Kidney glomerular epithelial cell (primary cell): Measurements from ENCODE around the gene TMEM221.

ENCODE experiments used
- DNase-seq: peaks from one replicate; lab custom pipeline; 2025; lab: John Stamatoyannopoulos, UW

TMEM221 gene

GRCh38 chr19:17471410-17472125 is 23.1 kb upstream of the TMEM221 start:
- DNase-seq: no peak

GRCh38 chr19:17470068-17470841 is 21.8 kb upstream of the TMEM221 start, which contains the start of gene SLC27A1:
Gene SLC27A1, plus strand, starts transcription at chr19:17470524. Its CDS starts 17 bp downstream, at chr19:17470541.
- DNase-seq: peak; percentile 97

GRCh38 chr19:17469481-17470067 is 21.1 kb upstream of the TMEM221 start:
- DNase-seq: peak; percentile 88

GRCh38 chr19:17469092-17469480 is 20.6 kb upstream of the TMEM221 start:
- no peak for DNase-seq

- DNase-seq: no peak
Observed at GRCh38 chr19:17468302-17469091, 20.0 kb upstream of the TMEM221 start.

- DNase-seq: no peak
Observed at GRCh38 chr19:17467471-17468301, 19.2 kb upstream of the TMEM221 start.

GRCh38 chr19:17466487-17466850 is 18.0 kb upstream of the TMEM221 start:
- DNase-seq: no peak

- no peak for DNase-seq
Observed at GRCh38 chr19:17460372-17461230, 12.1 kb upstream of the TMEM221 start, which contains the start of gene NXNL1. Gene NXNL1, minus strand, starts transcription at chr19:17460926. Its CDS starts 57 bp downstream, at chr19:17460869.

- DNase-seq: no peak
Observed at GRCh38 chr19:17458970-17459369, 10.5 kb upstream of the TMEM221 start.

GRCh38 chr19:17457616-17458015 is 9.1 kb upstream of the TMEM221 start:
- no peak for DNase-seq

- DNase-seq: no peak
Observed at GRCh38 chr19:17456127-17456526, 7.7 kb upstream of the TMEM221 start.

GRCh38 chr19:17455308-17456123 is 7.0 kb upstream of the TMEM221 start:
- no peak for DNase-seq

- no peak for DNase-seq
Observed at GRCh38 chr19:17454576-17455071, 6.2 kb upstream of the TMEM221 start.

GRCh38 chr19:17451820-17452219 is 3.4 kb upstream of the TMEM221 start:
- no peak for DNase-seq

- DNase-seq: peak; percentile 41
Observed at GRCh38 chr19:17450264-17451075, 2.0 kb upstream of the TMEM221 start.

- no peak for DNase-seq
Observed at GRCh38 chr19:17447704-17448130, 751 bp downstream of the TMEM221 start.

GRCh38 chr19:17445526-17446165 is 2.8 kb downstream of the TMEM221 start:
- DNase-seq: no peak
